Stimulated activated naive CD4-positive, alpha-beta T cell (primary cell): ENCODE results near the gene PECR.
"Not testable (repeated sequence)": the region's sequence is repeated elsewhere in the genome, so short reads cannot be mapped to it uniquely, and the experiment has no call there.

Experiments used
- DNase-seq, 6 experiments: peaks; one replicate each; lab custom pipeline; 2025; lab: John Stamatoyannopoulos, UW

The PECR gene

GRCh38 chr2:216104691-216105090, 23.1 kb upstream of the PECR start:
- no peak for DNase-seq

GRCh38 chr2:216103213-216103612, 21.6 kb upstream of the PECR start:
- DNase-seq: no peak

GRCh38 chr2:216101109-216101508, 19.5 kb upstream of the PECR start:
- DNase-seq: no peak

GRCh38 chr2:216098421-216099334, 17.1 kb upstream of the PECR start:
- DNase-seq: no peak

- DNase-seq: no peak
Measured at GRCh38 chr2:216094701-216095100, 13.1 kb upstream of the PECR start.

- DNase-seq: no peak
Measured at GRCh38 chr2:216092646-216093045, 11.0 kb upstream of the PECR start.

- DNase-seq: no peak
Measured at GRCh38 chr2:216090369-216090786, 8.8 kb upstream of the PECR start.

GRCh38 chr2:216086207-216086893, 4.7 kb upstream of the PECR start:
- DNase-seq: no peak

- DNase-seq: peak in 4 of 6 experiments; percentile 11 to 51 (median 32)
Measured at GRCh38 chr2:216084547-216084946, 2.9 kb upstream of the PECR start.

- DNase-seq: peak in 2 of 6 experiments; percentile 6 to 7
Measured at GRCh38 chr2:216083464-216084281, 2.1 kb upstream of the PECR start.

GRCh38 chr2:216082805-216083204, 1.2 kb upstream of the PECR start:
- DNase-seq: peak in 2 of 6 experiments; percentile 4 to 19

- DNase-seq: peak in 2 of 6 experiments; percentile 21 to 22
Measured at GRCh38 chr2:216082117-216082711, 605 bp upstream of the PECR start.

GRCh38 chr2:216081012-216081411, 597 bp downstream of the PECR start:
- no peak for DNase-seq

- not testable (repeated sequence) for DNase-seq
Measured at GRCh38 chr2:216080048-216080447, 1.6 kb downstream of the PECR start.

GRCh38 chr2:216078776-216079175, 2.8 kb downstream of the PECR start:
- DNase-seq: no peak

- no peak for DNase-seq
Measured at GRCh38 chr2:216075510-216076485, 5.8 kb downstream of the PECR start.

- DNase-seq: no peak
Measured at GRCh38 chr2:216074794-216075193, 6.8 kb downstream of the PECR start.

GRCh38 chr2:216074380-216074779, 7.2 kb downstream of the PECR start:
- no peak for DNase-seq

GRCh38 chr2:216073773-216074172, 7.8 kb downstream of the PECR start:
- no peak for DNase-seq

- DNase-seq: no peak
Measured at GRCh38 chr2:216072473-216072872, 9.1 kb downstream of the PECR start.
